GM23248 (cell line): ENCODE data around the gene TPM4. TPM values are rescaled to one million over a fixed set of nuclear protein-coding genes. Genes with fewer than 3 reads are reported as not detected.

ENCODE experiments used
- DNase-seq: peaks from one replicate; pipeline ENCODE4 v3.0.0-alpha.2; 2015
- H2AFZ ChIP-seq: fragments of 200-600 bp; sonication (generic); 2 replicates; pipeline ENCODE4 v1.6.1; 2016; ENCODE audit warnings: antibody characterized with exemption
- H3F3A ChIP-seq: fragments of 200-600 bp; sonication (generic); 2 replicates; pipeline ENCODE4 v1.6.1; 2016; ENCODE audit warnings: mild to moderate bottlenecking, antibody characterized with exemption, mixed run types; ENCODE audit not compliant: insufficient read depth
- H3K27ac ChIP-seq: fragments of 200-600 bp; sonication (generic); 2 replicates; pipeline ENCODE4 v1.5.1; 2016; ENCODE audit warnings: mild to moderate bottlenecking
- H3K27me3 ChIP-seq: fragments of 200-600 bp; sonication (generic); replicated peaks from 2 replicates; pipeline ENCODE4 v1.6.1; 2016; ENCODE audit warnings: mild to moderate bottlenecking; ENCODE audit not compliant: insufficient read depth
- H3K36me3 ChIP-seq: fragments of 200-600 bp; sonication (generic); 2 replicates; pipeline ENCODE4 v1.6.1; 2016; ENCODE audit warnings: low read depth, mild to moderate bottlenecking
- H3K4me1 ChIP-seq: fragments of 200-600 bp; sonication (generic); 2 replicates; pipeline ENCODE4 v1.6.1; 2016; ENCODE audit warnings: mild to moderate bottlenecking; ENCODE audit not compliant: insufficient read depth
- H3K4me2 ChIP-seq: fragments of 200-600 bp; sonication (generic); one replicate; pipeline ENCODE4 v1.6.1; 2016; ENCODE audit warnings: mild to moderate bottlenecking; ENCODE audit not compliant: unreplicated experiment
- H3K4me3 ChIP-seq: fragments of 200-600 bp; sonication (generic); 2 replicates; pipeline ENCODE4 v1.5.1; 2016; ENCODE audit warnings: mild to moderate bottlenecking
- H3K79me2 ChIP-seq: fragments of 200-600 bp; sonication (generic); 2 replicates; pipeline ENCODE4 v1.6.1; 2016; ENCODE audit warnings: mild to moderate bottlenecking; ENCODE audit not compliant: insufficient read depth
- H3K9ac ChIP-seq: fragments of 200-600 bp; sonication (generic); 2 replicates; pipeline ENCODE4 v1.6.1; 2016; ENCODE audit warnings: mild to moderate bottlenecking
- H3K9me2 ChIP-seq: fragments of 200-600 bp; sonication (generic); 2 replicates; pipeline ENCODE4 v1.6.1; 2016; ENCODE audit warnings: mixed run types, mild to moderate bottlenecking, moderate library complexity; ENCODE audit not compliant: insufficient read depth
- H3K9me3 ChIP-seq: fragments of 200-600 bp; sonication (generic); one replicate; pipeline ENCODE4 v1.6.1; 2017; ENCODE audit warnings: low read depth
- H4K20me1 ChIP-seq: fragments of 200-600 bp; sonication (generic); 2 replicates; pipeline ENCODE4 v1.6.0; 2016; ENCODE audit not compliant: insufficient read depth
- EZH2 ChIP-seq: fragments of 200-600 bp; sonication (generic); IDR thresholded peaks from 2 replicates; pipeline ENCODE4 v1.6.1; 2018; ENCODE audit warnings: antibody characterized with exemption, mild to moderate bottlenecking; ENCODE audit not compliant: insufficient read depth, poor library complexity, severe bottlenecking
- EZH2phosphoT487 ChIP-seq: fragments of 200-600 bp; sonication (generic); IDR thresholded peaks from 2 replicates; pipeline ENCODE4 v1.6.1; 2018; ENCODE audit warnings: antibody characterized with exemption, moderate library complexity, mild to moderate bottlenecking, low read depth; ENCODE audit not compliant: insufficient read depth
- WGBS, 2 experiments: methylation state at CpG; one replicate each; pipeline ENCODE4 v1.1.6; 2015 to 2017; ENCODE audit warnings: low lambda C conversion rate in 2 of 2, low coverage in 1 of 2; ENCODE audit errors: missing lambda C conversion rate in 2 of 2; 5-methylcytosine and 5-hydroxymethylcytosine counted together
- in situ Hi-C: fragments of 300-500 bp; cut with MboI; formaldehyde crosslinking; loops from 2 replicates; pipeline ENCODE4 v1.15.0; 2020
- polyA plus RNA-seq: library from polyadenylated mRNA; unstranded; fragments of >200 nt; fragmentation: Nextera tagmentation; extraction: Ambion mirVana; gene quantifications from 2 replicates; pipeline ENCODE4 v1.2.1, GENCODE V29; 2016
- total RNA-seq: library from RNA; depleted of rRNA; stranded (reverse); fragments of >200 nt; shearing (Covaris generic); gene quantifications from 2 replicates; pipeline ENCODE4 v1.2.3, GENCODE V29; 2014

TPM4 gene
- total and polyA plus RNA-seq, 2 experiments from 2014 or later = 1,408 to 1,469 TPM

GRCh38 chr19:16121967-16122366 is 45.7 kb downstream of the TPM4 start:
- Histone ChIP-seq H3K4me2 (no peak overlapping the region), H3K27ac (no peak overlapping the region), H3K79me2 (peaks cover 5% of the 10 kb centered on the region; the same call in 1 of the 2 replicates), H2AFZ (no peak overlapping the region), H3K27me3 (no peaks in the 10 kb centered on the region), H3K9me2 (no peaks in the 10 kb centered on the region), H3K4me1 (no peaks in the 10 kb centered on the region), H3K9me3 (no peaks in the 10 kb centered on the region), H3F3A (no peaks in the 10 kb centered on the region), H3K36me3 (peaks cover 13% of the 10 kb centered on the region; the same call in 1 of the 2 replicates), H4K20me1 (no peaks in the 10 kb centered on the region), H3K4me3 (no peak overlapping the region), H3K9ac (no peak overlapping the region)
- WGBS, 2 experiments = 94 to 95% methylated on average over 11 of the region's 11 CpGs
- TF ChIP-seq EZH2phosphoT487 = no peak
- no peak for TF ChIP-seq EZH2
- in situ Hi-C loops = no loop called here
- DNase-seq = no peak

DNA sequence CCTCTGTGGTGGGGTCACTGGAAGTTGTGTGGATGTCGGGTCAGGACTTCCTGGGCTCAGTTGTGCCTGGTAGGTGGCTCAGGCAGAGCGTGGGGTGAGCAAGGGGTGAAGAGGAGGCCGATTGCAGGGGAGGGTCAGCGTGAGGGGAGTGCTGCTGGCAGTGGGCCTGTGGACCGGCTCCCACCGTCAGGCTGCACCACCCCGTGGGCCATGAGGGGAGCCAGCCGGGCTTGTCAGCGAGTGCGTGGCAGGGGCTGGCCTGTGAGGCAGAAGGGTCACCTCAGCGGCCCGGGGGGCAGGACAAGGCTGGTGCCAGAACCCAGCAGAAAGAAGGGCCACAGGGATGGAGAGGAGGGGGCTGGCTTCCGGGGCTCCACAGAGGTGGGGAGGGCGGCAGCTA is 48.7 kb downstream of the TPM4 start:
- 86% methylated on average over 9 to 14 of the region's 14 CpGs for WGBS, 2 experiments
- no peaks in the 10 kb centered on the region for H3K9me2 ChIP-seq
- H4K20me1 ChIP-seq = no peaks in the 10 kb centered on the region
- TF ChIP-seq EZH2phosphoT487 (no peak), EZH2 (no peak)
- no peaks in the 10 kb centered on the region for H3K9me3 ChIP-seq
- no peaks in the 10 kb centered on the region for H3F3A ChIP-seq
- no peaks in the 10 kb centered on the region for H3K79me2 ChIP-seq
- DNase-seq = no peak
- H3K27me3 ChIP-seq = no peaks in the 10 kb centered on the region
- H3K36me3 ChIP-seq = peaks cover 4% of the 10 kb centered on the region; the same call in 1 of the 2 replicates
- no peak overlapping the region for H2AFZ ChIP-seq
- H3K9ac ChIP-seq = no peak overlapping the region
- H3K4me1 ChIP-seq = no peaks in the 10 kb centered on the region
- no peak overlapping the region for H3K27ac ChIP-seq
- no peak overlapping the region for H3K4me2 ChIP-seq
- no peak overlapping the region for H3K4me3 ChIP-seq
- in situ Hi-C loops = no loop called here

DNA sequence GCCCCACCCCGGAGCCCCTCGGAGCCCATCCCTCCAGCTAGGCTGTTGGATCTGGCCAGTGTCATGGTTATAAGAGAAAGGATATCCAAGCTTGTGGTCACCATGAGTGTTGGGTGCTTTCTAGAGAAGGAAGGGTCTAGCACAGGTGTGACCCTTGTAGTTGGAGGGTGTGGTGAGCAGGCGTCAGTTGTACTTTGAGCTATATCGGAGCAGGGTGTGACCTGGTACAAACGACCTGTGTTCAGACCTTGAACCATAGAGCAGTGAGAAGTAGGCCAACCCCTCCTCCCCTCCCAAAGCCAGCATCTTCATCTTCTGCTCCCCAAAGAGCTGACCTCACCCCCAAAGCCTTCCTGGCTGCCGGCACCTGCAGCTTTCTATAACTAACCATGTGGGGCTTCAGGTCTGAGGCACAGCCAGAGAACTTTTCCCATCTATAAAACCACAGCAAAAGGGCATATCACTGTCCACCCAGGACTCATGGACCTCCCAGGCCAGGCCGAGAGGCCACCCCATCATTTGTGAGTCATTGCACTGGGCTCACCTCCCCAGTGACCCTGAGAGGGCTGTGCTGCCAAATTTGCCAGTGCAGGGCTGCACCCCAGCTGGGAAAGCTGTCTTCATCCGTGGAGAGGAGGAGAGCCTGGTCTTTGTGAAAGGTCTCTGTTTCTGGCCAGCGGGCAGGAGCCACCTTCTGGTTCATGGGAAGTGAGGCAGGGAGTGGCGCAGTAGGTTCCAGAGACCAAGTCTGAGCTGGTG is 49.6 kb downstream of the TPM4 start:
- Histone ChIP-seq H3K27me3 (no peaks in the 10 kb centered on the region), H3K27ac (no peak overlapping the region), H3K9me3 (no peaks in the 10 kb centered on the region), H3K79me2 (no peaks in the 10 kb centered on the region), H3K9ac (no peak overlapping the region), H3K4me2 (no peak overlapping the region), H4K20me1 (no peaks in the 10 kb centered on the region), H3K36me3 (peaks cover under 1% of the 10 kb centered on the region; the same call in 1 of the 2 replicates), H3K4me3 (no peak overlapping the region), H3F3A (no peaks in the 10 kb centered on the region), H3K9me2 (no peaks in the 10 kb centered on the region), H2AFZ (no peak overlapping the region), H3K4me1 (no peaks in the 10 kb centered on the region)
- DNase-seq = no peak
- in situ Hi-C loops = no loop called here
- TF ChIP-seq EZH2 = no peak
- no peak for TF ChIP-seq EZH2phosphoT487
- WGBS, 2 experiments = 79 to 80% methylated on average over 10 of the region's 10 CpGs

DNA sequence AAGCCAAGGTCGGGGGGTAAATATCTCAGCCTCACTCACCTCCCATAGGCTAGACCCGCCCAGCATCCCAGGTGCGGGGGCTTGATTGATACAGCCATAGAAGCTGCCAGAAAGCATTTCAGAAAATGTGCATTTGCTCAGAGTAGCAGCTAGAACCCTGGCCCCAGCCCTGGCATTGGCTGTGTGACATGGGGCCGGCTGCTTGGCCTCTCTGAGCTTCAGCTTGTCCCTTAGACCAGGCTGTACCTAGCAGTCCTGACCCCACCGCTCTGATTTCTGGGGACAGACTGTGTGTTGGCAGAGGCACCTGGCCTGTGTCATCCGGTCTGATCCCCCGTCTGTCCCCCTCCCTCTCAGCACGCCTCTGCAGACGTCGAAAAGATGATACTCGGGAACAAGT is 50.8 kb downstream of the TPM4 start:
- no peaks in the 10 kb centered on the region for H3K9me3 ChIP-seq
- TF ChIP-seq EZH2phosphoT487 = no peak
- no peak for TF ChIP-seq EZH2
- H3K36me3 ChIP-seq = no peaks in the 10 kb centered on the region; the same call in 1 of the 2 replicates
- no peak overlapping the region for H3K4me3 ChIP-seq
- H3F3A ChIP-seq = no peaks in the 10 kb centered on the region
- no peak overlapping the region for H3K27ac ChIP-seq
- no peaks in the 10 kb centered on the region for H3K4me1 ChIP-seq
- no peak overlapping the region for H2AFZ ChIP-seq
- H3K27me3 ChIP-seq = no peaks in the 10 kb centered on the region
- H3K9me2 ChIP-seq = no peaks in the 10 kb centered on the region
- no peak overlapping the region for H3K9ac ChIP-seq
- H3K4me2 ChIP-seq = no peak overlapping the region
- in situ Hi-C loops = no loop called here
- WGBS, 2 experiments = 82 to 88% methylated on average over 10 to 11 of the region's 11 CpGs
- no peaks in the 10 kb centered on the region for H4K20me1 ChIP-seq
- DNase-seq = no peak
- H3K79me2 ChIP-seq = no peaks in the 10 kb centered on the region
